Peyer's patch (tissue), 4 donors: Measurements from ENCODE around the gene TFDP1.

Source experiments
- POLR2A ChIP-seq, 2 donors: fragments of 450-650 bp; IDR thresholded peaks; one replicate each; pipeline ENCODE4 v1.5.1; 2017; ENCODE audit warnings: antibody characterized with exemption in 2 of 2, mild to moderate bottlenecking in 2 of 2, moderate library complexity in 2 of 2
- TF ChIP-seq, protein P1 (sequence below), 6 experiments: fragments of 450-650 bp in 4 of 6; fragments of 200-600 bp in 2 of 6; sonication (generic) in 1 of 6; IDR thresholded peaks; one replicate each; pipeline ENCODE4 v1.5.1; 2017 to 2019; ENCODE audit warnings: antibody characterized with exemption in 6 of 6, mild to moderate bottlenecking in 3 of 6, moderate library complexity in 1 of 6

DNA sequence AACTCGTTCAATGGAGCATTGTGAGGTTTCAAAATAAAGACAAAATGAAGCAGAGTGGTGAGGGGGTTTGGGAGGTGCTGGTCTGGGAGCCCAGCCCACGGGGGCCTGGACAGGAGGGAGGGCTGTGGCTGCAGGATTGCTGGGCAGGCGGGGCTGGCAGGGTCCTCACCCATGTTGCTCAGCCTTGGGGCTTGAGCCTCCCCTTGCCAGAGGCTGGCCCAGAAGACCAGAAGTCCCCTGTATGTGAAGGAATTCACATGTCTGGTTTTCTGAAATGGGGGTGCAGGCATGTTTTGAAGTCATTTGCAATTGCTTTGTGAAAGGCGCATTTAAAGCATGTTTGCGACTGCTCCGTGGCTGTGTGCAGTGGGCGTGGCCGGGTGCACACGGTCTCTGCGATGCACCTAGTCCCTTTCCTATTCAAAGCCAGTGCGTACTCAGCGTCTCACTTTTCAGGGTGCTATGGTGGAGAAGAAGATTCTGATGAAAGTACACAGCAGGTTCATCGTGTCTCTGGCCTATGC is 84.7 kb downstream of the TFDP1 start:
- TF ChIP-seq POLR2A (IDR thresholded peaks at IDR 0.05): no peak
- TF ChIP-seq, protein P1, sequence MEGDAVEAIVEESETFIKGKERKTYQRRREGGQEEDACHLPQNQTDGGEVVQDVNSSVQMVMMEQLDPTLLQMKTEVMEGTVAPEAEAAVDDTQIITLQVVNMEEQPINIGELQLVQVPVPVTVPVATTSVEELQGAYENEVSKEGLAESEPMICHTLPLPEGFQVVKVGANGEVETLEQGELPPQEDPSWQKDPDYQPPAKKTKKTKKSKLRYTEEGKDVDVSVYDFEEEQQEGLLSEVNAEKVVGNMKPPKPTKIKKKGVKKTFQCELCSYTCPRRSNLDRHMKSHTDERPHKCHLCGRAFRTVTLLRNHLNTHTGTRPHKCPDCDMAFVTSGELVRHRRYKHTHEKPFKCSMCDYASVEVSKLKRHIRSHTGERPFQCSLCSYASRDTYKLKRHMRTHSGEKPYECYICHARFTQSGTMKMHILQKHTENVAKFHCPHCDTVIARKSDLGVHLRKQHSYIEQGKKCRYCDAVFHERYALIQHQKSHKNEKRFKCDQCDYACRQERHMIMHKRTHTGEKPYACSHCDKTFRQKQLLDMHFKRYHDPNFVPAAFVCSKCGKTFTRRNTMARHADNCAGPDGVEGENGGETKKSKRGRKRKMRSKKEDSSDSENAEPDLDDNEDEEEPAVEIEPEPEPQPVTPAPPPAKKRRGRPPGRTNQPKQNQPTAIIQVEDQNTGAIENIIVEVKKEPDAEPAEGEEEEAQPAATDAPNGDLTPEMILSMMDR (IDR thresholded peaks at IDR 0.05): no peak
